Measurements from ENCODE around the gene ZNF446. TPM values are rescaled to one million over a fixed set of nuclear protein-coding genes. Genes with fewer than 3 reads are reported as not detected.

The ZNF446 gene
- total and polyA plus RNA-seq, 10 donors = 7.1 to 18.8 (median 11.7) TPM

DNA sequence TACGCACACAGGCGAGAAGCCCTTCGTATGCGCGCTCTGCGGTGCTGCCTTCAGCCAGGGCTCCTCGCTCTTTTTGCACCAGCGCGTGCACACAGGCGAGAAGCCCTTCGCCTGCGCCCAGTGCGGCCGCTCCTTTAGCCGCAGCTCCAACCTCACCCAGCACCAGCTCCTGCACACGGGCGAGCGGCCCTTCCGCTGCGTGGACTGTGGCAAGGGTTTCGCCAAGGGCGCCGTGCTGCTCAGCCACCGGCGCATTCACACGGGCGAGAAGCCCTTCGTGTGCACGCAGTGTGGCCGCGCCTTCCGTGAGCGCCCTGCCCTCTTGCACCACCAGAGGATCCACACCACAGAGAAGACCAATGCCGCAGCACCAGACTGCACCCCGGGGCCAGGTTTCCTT, 20.0 kb upstream of the ZNF446 start:
- H3K4me1 ChIP-seq = peaks cover under 1 to 15% (median 9%) of the 10 kb centered on the region in 6 donors
- no peak overlapping the region for H3K4me3 ChIP-seq
- TF ChIP-seq POLR2AphosphoS5 (IDR thresholded peaks at IDR 0.05) (no peak), POLR2A (IDR thresholded peaks at IDR 0.05) (no peak)
- TF ChIP-seq, protein P1, sequence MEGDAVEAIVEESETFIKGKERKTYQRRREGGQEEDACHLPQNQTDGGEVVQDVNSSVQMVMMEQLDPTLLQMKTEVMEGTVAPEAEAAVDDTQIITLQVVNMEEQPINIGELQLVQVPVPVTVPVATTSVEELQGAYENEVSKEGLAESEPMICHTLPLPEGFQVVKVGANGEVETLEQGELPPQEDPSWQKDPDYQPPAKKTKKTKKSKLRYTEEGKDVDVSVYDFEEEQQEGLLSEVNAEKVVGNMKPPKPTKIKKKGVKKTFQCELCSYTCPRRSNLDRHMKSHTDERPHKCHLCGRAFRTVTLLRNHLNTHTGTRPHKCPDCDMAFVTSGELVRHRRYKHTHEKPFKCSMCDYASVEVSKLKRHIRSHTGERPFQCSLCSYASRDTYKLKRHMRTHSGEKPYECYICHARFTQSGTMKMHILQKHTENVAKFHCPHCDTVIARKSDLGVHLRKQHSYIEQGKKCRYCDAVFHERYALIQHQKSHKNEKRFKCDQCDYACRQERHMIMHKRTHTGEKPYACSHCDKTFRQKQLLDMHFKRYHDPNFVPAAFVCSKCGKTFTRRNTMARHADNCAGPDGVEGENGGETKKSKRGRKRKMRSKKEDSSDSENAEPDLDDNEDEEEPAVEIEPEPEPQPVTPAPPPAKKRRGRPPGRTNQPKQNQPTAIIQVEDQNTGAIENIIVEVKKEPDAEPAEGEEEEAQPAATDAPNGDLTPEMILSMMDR (IDR thresholded peaks at IDR 0.05 in 8 of 11, conservative IDR thresholded peaks at IDR 0.05 in 3 of 11) = no peak
- H3K36me3 ChIP-seq = peaks cover 0 to 50% (median 30%) of the 10 kb centered on the region in 6 donors
- 97 to 98% (median 98%) methylated on average over 29 to 35 of the region's 35 CpGs for WGBS, 5 donors
- DNase-seq = no peak
- intact Hi-C loops (cut with DNase I; ENCODE audit: low total_unique reads) = no loop called here
- no peaks in the 10 kb centered on the region for H3K9me3 ChIP-seq
- no peaks in the 10 kb centered on the region for H3K27me3 ChIP-seq (replicated peaks in 1 of 7)
- no peak overlapping the region for H3K27ac ChIP-seq

DNA sequence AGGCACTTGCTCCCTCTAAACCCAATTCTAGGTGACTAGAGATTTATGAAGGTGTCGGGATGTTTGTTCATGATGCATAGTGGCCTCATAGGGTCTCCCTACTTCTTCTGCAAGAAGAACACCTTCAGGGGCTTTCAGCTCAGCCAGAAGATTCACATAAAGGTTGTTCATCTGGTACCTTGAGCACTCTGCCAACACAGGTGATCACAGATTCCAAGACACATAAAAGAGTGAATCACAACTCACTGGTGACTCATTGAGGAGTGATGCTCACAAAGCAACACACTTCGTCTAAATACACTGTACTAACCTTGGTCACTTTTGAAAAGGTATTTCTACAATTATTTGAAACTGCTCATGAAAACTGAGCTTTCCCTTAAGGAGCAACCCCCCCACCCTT, 16.1 kb upstream of the ZNF446 start:
- Histone ChIP-seq H3K4me3 (no peak overlapping the region), H3K4me1 (peaks cover 0 to 7% (median 1%) of the 10 kb centered on the region in 6 donors), H3K36me3 (peaks cover 0 to 33% (median 21%) of the 10 kb centered on the region in 6 donors), H3K27me3 (replicated peaks in 1 of 7) (no peaks in the 10 kb centered on the region), H3K9me3 (no peaks in the 10 kb centered on the region), H3K27ac (no peak overlapping the region)
- intact Hi-C loops (cut with DNase I; ENCODE audit: low total_unique reads) = no loop called here
- WGBS, 5 donors = 88 to 100% (median 91%) methylated on average over 2 of the region's 2 CpGs
- TF ChIP-seq, protein P1 (IDR thresholded peaks at IDR 0.05 in 8 of 11, conservative IDR thresholded peaks at IDR 0.05 in 3 of 11) = no peak
- DNase-seq = no peak

DNA sequence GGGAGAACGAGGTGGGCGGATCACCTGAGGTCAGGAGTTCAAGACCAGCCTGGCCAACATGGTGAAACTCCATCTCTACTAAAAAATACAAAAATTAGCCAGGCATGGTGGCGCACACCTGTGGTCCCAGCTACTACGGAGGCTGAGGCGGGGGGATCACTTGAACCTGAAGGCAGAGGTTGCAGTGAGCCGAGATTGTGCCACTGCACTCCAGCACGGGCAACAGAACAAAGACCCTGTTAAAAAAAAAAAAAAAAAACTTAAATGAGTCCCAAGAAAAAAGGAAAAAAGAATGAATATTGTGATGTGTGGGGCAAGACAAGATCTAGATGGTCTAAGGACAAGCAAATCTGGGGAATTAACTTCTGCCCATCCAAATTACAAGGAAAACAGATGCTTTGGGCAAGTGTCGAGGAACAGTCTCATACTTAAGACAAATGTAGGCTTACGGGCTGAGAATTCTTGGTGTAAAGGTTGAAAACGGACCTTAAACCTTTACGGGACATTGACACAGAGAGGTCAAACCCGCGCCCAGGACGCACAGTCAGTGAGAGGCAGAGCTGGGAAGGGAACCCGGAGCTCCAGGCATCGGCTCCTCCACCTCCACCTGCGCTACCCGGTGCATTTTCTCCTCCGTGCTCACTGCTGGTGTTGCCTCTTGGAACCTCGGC, 9.9 kb upstream of the ZNF446 start:
- Histone ChIP-seq H3K4me3 (peak overlapping the region; percentile 93 to 100 (median 99)), H3K27ac (peak overlapping the region in 6 of 8 donors; percentile 80 to 92 (median 86)), H3K4me1 (peaks cover 10 to 35% (median 21%) of the 10 kb centered on the region in 6 donors), H3K36me3 (peaks cover 0 to 23% (median 20%) of the 10 kb centered on the region in 6 donors), H3K27me3 (replicated peaks in 1 of 7) (no peaks in the 10 kb centered on the region), H3K9me3 (no peaks in the 10 kb centered on the region)
- intact Hi-C loops (cut with DNase I; ENCODE audit: low total_unique reads) = no loop called here
- DNase-seq = no peak
- 37 to 41% (median 38%) methylated on average over 19 to 20 of the region's 20 CpGs for WGBS, 5 donors
- TF ChIP-seq POLR2A (IDR thresholded peaks at IDR 0.05) (no peak), POLR2AphosphoS5 (IDR thresholded peaks at IDR 0.05) (no peak)
- TF ChIP-seq, protein P1 (IDR thresholded peaks at IDR 0.05 in 8 of 11, conservative IDR thresholded peaks at IDR 0.05 in 3 of 11) = no peak

DNA sequence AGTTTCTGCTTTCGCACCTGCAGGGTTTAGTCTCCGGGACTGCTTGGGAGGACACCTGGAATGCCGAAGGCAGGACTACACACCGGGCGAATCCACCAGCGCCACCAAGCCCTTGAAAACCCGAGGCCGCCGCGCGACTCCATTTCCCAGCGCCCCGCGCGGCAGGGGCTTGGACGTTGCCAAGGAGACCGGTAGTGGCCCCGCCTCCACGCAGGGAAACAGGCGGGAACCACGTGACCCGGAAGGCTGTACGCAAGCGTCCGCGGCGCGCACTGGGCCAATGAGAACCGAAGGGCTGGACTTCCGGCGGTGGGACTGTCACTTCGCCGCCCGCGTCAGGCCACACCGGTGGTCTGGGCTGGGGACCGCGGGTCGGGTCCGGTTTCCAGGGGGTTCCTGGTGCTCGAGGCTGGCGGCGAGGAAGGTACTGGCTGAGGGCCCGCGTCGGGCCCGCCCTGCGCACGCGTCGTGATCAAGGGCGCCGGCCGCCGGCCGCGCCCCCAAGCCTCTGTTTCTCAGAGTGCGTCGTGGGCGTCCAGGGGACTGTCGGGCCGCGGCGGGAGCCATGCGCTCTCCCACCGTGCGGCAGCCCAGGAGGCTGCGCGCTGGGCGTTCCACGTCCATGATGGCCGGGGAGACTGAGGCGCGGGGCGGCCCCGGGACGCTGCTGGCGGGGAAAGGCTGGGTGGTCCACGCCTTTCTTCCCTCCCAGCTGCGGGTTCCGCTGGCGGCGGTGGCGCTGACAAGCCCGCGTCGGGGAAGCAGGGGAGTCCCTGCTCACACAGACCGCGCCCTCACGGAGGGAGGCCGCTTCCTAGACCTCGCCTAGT, 9.2 kb upstream of the ZNF446 start, which contains the start of gene ZNF324:
TSS of gene ZNF324 (plus strand) at position 321 of the 830 bp plus-strand sequence. CDS start 2,106 bp downstream, outside the sequence.
- Histone ChIP-seq H3K9me3 (no peaks in the 10 kb centered on the region), H3K36me3 (peaks cover 0 to 30% (median 25%) of the 10 kb centered on the region in 6 donors), H3K27ac (peak within 1 kb of the TSS; percentile 65 to 92 (median 86)), H3K27me3 (replicated peaks in 1 of 7) (no peaks in the 10 kb centered on the region), H3K4me3 (peak within 1 kb of the TSS; percentile 93 to 100 (median 99)), H3K4me1 (peaks cover 10 to 35% (median 21%) of the 10 kb centered on the region in 6 donors)
- TF ChIP-seq, protein P1 (IDR thresholded peaks at IDR 0.05 in 8 of 11, conservative IDR thresholded peaks at IDR 0.05 in 3 of 11) = peak in 2 of 11 experiments; percentile 10 to 33
- TF ChIP-seq POLR2AphosphoS5 (IDR thresholded peaks at IDR 0.05) (peak; percentile 86 to 92 (median 90)), POLR2A (IDR thresholded peaks at IDR 0.05) (no peak)
- 0 to 1% (median 0%) methylated on average over 28 to 92 of the region's 92 CpGs for WGBS, 5 donors
- intact Hi-C loops (cut with DNase I; ENCODE audit: low total_unique reads) = no loop called here
- peak; percentile 99 for DNase-seq
